SK-N-SH treated with all-trans-retinoic acid at 6 μM for 48 hours (cell line): ENCODE results near the gene ACVR1B.

Experiments
- CSDC2 ChIP-seq: fragments of 250-450 bp; sonication (Bioruptor Pico); IDR thresholded peaks from 2 replicates; pipeline ENCODE4 v1.5.0; 2020; ENCODE audit warnings: mild to moderate bottlenecking, moderate library complexity
- GLIS3 ChIP-seq: fragments of 250-450 bp; sonication (Bioruptor Pico); IDR thresholded peaks from 2 replicates; pipeline ENCODE4 v1.5.0; 2020; ENCODE audit warnings: mild to moderate bottlenecking, moderate library complexity
- PATZ1 ChIP-seq: fragments of 250-450 bp; sonication (Bioruptor Pico); IDR thresholded peaks from 2 replicates; pipeline ENCODE4 v1.8.0; 2020; ENCODE audit warnings: mild to moderate bottlenecking, moderate library complexity, borderline replicate concordance
- PPARA ChIP-seq: fragments of 250-450 bp; sonication (Bioruptor Pico); IDR thresholded peaks from 2 replicates; pipeline ENCODE4 v1.5.0; 2020; ENCODE audit warnings: mild to moderate bottlenecking, borderline replicate concordance
- RARB ChIP-seq: fragments of 250-450 bp; sonication (Bioruptor Pico); IDR thresholded peaks from 2 replicates; pipeline ENCODE4 v1.8.0; 2021; ENCODE audit warnings: mild to moderate bottlenecking, moderate library complexity
- ZFP30 ChIP-seq: fragments of 450-650 bp; formaldehyde crosslinking; IDR thresholded peaks from 2 replicates; pipeline ENCODE4 v1.5.0; 2022; ENCODE audit warnings: mild to moderate bottlenecking, moderate library complexity
- ZNF565 ChIP-seq: fragments of 450-650 bp; formaldehyde crosslinking; conservative IDR thresholded peaks from 2 replicates; pipeline ENCODE4 v1.5.0; 2020; ENCODE audit warnings: low read depth, mild to moderate bottlenecking, moderate library complexity

- no peak for TF ChIP-seq ZFP30 (CRISPR knock-in tag)
- no peak for TF ChIP-seq PPARA (CRISPR knock-in tag)
- TF ChIP-seq ZNF565: no peak
- TF ChIP-seq PATZ1 (CRISPR knock-in tag): no peak
- TF ChIP-seq RARB: no peak
- TF ChIP-seq GLIS3 (CRISPR knock-in tag): no peak
- TF ChIP-seq CSDC2 (CRISPR knock-in tag): no peak
Measured at GRCh38 chr12:51921017-51921725, 30.3 kb upstream of the ACVR1B start.
